SK-N-SH treated with all-trans-retinoic acid at 6 μM for 48 hours (cell line): ENCODE results near the gene CEND1.

Source experiments
- ARNTL ChIP-seq: fragments of 450-650 bp; formaldehyde crosslinking; IDR thresholded peaks from 2 replicates; pipeline ENCODE4 v1.5.0; 2020; ENCODE audit warnings: low read depth, mild to moderate bottlenecking, moderate library complexity, borderline replicate concordance
- PPARA ChIP-seq: fragments of 250-450 bp; sonication (Bioruptor Pico); IDR thresholded peaks from 2 replicates; pipeline ENCODE4 v1.5.0; 2020; ENCODE audit warnings: mild to moderate bottlenecking, borderline replicate concordance
- RARB ChIP-seq: fragments of 250-450 bp; sonication (Bioruptor Pico); IDR thresholded peaks from 2 replicates; pipeline ENCODE4 v1.8.0; 2021; ENCODE audit warnings: mild to moderate bottlenecking, moderate library complexity
- ZNF565 ChIP-seq: fragments of 450-650 bp; formaldehyde crosslinking; conservative IDR thresholded peaks from 2 replicates; pipeline ENCODE4 v1.5.0; 2020; ENCODE audit warnings: low read depth, mild to moderate bottlenecking, moderate library complexity
- ZNF8 ChIP-seq: fragments of 450-650 bp; formaldehyde crosslinking; IDR thresholded peaks from 2 replicates; pipeline ENCODE4 v1.5.0; 2020; ENCODE audit warnings: mild to moderate bottlenecking, moderate library complexity
- TF ChIP-seq, protein P1 (sequence below): fragments of 250-450 bp; sonication (Bioruptor Pico); IDR thresholded peaks from 2 replicates; pipeline ENCODE4 v1.5.1; 2020; ENCODE audit warnings: low read depth, mild to moderate bottlenecking, moderate library complexity
- TF ChIP-seq, protein P2 (sequence below): fragments of 250-450 bp; sonication (Bioruptor Pico); IDR thresholded peaks from 2 replicates; pipeline ENCODE4 v1.8.0; 2020; ENCODE audit warnings: mild to moderate bottlenecking, moderate library complexity, borderline replicate concordance
- TF ChIP-seq, protein P3 (sequence below): fragments of 250-450 bp; sonication (Bioruptor Pico); IDR thresholded peaks from 2 replicates; pipeline ENCODE4 v1.8.0; 2021; ENCODE audit warnings: low read depth, mild to moderate bottlenecking, moderate library complexity, borderline replicate concordance

DNA sequence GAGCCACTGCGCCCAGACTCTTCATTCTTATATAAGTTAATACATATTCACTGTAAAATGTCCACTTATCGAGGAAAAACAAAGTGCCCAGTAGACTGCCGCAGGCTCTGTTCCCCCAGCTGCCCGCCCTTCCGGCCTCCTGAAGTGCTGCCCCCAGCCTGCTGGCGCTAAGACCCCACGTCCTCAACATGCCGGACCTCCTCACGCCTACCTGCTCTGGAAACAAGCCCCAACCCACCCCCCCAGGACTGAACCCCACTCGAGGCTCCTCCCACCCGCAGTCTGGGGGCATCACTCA is 13.7 kb downstream of the CEND1 start:
- TF ChIP-seq ARNTL (no peak), ZNF8 (no peak), PPARA (CRISPR knock-in tag) (no peak), ZNF565 (CRISPR knock-in tag) (no peak), RARB (CRISPR knock-in tag) (no peak)
- TF ChIP-seq, protein P1, sequence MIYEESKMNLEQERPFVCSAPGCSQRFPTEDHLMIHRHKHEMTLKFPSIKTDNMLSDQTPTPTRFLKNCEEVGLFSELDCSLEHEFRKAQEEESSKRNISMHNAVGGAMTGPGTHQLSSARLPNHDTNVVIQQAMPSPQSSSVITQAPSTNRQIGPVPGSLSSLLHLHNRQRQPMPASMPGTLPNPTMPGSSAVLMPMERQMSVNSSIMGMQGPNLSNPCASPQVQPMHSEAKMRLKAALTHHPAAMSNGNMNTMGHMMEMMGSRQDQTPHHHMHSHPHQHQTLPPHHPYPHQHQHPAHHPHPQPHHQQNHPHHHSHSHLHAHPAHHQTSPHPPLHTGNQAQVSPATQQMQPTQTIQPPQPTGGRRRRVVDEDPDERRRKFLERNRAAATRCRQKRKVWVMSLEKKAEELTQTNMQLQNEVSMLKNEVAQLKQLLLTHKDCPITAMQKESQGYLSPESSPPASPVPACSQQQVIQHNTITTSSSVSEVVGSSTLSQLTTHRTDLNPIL, result no peak
- TF ChIP-seq, protein P2, sequence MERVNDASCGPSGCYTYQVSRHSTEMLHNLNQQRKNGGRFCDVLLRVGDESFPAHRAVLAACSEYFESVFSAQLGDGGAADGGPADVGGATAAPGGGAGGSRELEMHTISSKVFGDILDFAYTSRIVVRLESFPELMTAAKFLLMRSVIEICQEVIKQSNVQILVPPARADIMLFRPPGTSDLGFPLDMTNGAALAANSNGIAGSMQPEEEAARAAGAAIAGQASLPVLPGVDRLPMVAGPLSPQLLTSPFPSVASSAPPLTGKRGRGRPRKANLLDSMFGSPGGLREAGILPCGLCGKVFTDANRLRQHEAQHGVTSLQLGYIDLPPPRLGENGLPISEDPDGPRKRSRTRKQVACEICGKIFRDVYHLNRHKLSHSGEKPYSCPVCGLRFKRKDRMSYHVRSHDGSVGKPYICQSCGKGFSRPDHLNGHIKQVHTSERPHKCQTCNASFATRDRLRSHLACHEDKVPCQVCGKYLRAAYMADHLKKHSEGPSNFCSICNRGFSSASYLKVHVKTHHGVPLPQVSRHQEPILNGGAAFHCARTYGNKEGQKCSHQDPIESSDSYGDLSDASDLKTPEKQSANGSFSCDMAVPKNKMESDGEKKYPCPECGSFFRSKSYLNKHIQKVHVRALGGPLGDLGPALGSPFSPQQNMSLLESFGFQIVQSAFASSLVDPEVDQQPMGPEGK (CRISPR knock-in tag), result no peak
- TF ChIP-seq, protein P3, sequence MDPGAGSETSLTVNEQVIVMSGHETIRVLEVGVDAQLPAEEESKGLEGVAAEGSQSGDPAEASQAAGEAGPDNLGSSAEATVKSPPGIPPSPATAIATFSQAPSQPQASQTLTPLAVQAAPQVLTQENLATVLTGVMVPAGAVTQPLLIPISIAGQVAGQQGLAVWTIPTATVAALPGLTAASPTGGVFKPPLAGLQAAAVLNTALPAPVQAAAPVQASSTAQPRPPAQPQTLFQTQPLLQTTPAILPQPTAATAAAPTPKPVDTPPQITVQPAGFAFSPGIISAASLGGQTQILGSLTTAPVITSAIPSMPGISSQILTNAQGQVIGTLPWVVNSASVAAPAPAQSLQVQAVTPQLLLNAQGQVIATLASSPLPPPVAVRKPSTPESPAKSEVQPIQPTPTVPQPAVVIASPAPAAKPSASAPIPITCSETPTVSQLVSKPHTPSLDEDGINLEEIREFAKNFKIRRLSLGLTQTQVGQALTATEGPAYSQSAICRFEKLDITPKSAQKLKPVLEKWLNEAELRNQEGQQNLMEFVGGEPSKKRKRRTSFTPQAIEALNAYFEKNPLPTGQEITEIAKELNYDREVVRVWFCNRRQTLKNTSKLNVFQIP (CRISPR knock-in tag), result no peak
